ACC112 (cell line): ENCODE measurements around the gene FAM216B.
"Not testable (repeated sequence)": the region's sequence is repeated elsewhere in the genome, so short reads cannot be mapped to it uniquely, and the experiment has no call there.

Source experiments
- H2AFZ ChIP-seq: fragments of 200-600 bp; sonication (generic); one replicate; pipeline ENCODE4 v1.6.0; 2017; ENCODE audit warnings: antibody characterized with exemption, low read length; ENCODE audit not compliant: unreplicated experiment
- H3K27ac ChIP-seq: fragments of 200-600 bp; sonication (generic); 2 replicates; pipeline ENCODE4 v1.5.1; 2014; ENCODE audit warnings: low read depth, mild to moderate bottlenecking, antibody characterized with exemption, low read length, moderate library complexity
- H3K27me3 ChIP-seq: fragments of 200-600 bp; sonication (generic); 2 replicates; pipeline ENCODE4 v1.6.1; 2014; ENCODE audit warnings: mild to moderate bottlenecking, antibody characterized with exemption, low read length, moderate library complexity, mixed read lengths; ENCODE audit not compliant: insufficient read depth
- H3K36me3 ChIP-seq: fragments of 200-600 bp; sonication (generic); 2 replicates; pipeline ENCODE4 v1.6.1; 2016; ENCODE audit warnings: mild to moderate bottlenecking, antibody characterized with exemption, low read length, moderate library complexity, mixed read lengths; ENCODE audit not compliant: insufficient read depth
- H3K4me1 ChIP-seq: fragments of 200-600 bp; sonication (generic); one replicate; pipeline ENCODE4 v1.6.1; 2016; ENCODE audit warnings: low read length, mixed read lengths; ENCODE audit not compliant: insufficient read depth, unreplicated experiment, control insufficient read depth
- H3K4me3 ChIP-seq: fragments of 200-600 bp; sonication (generic); 2 replicates; pipeline ENCODE4 v1.5.1; 2014; ENCODE audit warnings: mild to moderate bottlenecking, low read depth, low read length
- H3K79me2 ChIP-seq: fragments of 200-600 bp; sonication (generic); one replicate; pipeline ENCODE4 v1.6.0; 2016; ENCODE audit warnings: low read length; ENCODE audit not compliant: control insufficient read depth, unreplicated experiment, insufficient read depth

The FAM216B gene

DNA sequence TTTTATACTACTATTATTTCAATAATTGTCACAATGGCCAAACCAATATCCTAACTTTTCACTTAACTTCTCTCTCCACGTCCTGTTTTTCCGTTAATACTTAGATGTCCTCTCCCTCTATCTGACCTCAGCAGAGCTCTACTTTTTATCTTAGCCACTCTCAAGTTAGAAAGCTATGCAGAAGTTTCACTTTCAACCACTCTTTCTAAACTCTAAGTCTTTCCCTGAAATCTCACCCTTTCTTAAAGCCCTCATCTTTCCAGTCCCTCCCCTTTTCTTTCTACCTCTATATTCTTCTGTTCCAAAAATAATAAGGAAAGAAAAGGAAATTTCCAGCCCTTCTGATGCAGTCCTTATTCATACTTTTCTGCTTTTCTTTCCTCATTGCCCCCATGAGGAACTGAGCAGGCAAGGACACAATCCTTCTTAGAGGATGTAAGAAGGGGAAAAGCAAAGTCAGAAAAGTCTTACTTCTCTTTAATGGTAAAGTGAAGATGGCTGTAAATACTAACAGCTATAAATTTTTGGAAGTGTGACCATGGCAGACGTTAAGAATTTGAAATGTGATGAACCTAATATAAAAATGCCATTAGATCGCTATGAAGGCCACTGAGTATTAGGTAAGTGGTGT lies 23.0 kb downstream of the FAM216B start:
- H3K4me1 ChIP-seq: peaks cover 18% of the 10 kb centered on the region
- H3K4me3 ChIP-seq: no peak overlapping the region
- no peaks in the 10 kb centered on the region for H3K36me3 ChIP-seq
- no peak overlapping the region for H2AFZ ChIP-seq
- no peaks in the 10 kb centered on the region for H3K27me3 ChIP-seq
- H3K27ac ChIP-seq: no peak overlapping the region
- no peaks in the 10 kb centered on the region for H3K79me2 ChIP-seq

DNA sequence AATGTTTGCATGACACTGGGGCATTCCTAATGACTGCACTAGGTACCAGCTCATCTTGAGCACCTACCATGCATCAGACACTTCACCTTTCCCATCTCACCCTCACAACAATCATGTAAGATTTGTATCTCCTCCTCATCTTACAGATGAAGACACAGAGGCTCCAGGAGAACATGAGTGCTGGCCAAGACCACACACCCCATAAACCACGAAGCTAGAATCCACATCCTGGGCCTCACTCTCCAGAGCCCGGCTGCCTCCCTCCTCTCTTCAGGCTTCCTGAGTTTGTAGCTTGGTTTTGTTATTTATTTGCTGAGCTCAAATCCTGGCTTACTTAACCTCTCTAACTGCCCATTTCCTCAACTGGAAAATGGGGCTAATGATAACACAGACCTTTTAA lies 25.9 kb downstream of the FAM216B start:
- H3K27me3 ChIP-seq: no peaks in the 10 kb centered on the region
- H3K4me3 ChIP-seq: no peak overlapping the region
- no peak overlapping the region for H2AFZ ChIP-seq
- H3K27ac ChIP-seq: peak overlapping the region; percentile 25; the same call in 1 of the 2 replicates
- H3K36me3 ChIP-seq: no peaks in the 10 kb centered on the region
- no peaks in the 10 kb centered on the region for H3K79me2 ChIP-seq
- peaks cover 18% of the 10 kb centered on the region for H3K4me1 ChIP-seq

DNA sequence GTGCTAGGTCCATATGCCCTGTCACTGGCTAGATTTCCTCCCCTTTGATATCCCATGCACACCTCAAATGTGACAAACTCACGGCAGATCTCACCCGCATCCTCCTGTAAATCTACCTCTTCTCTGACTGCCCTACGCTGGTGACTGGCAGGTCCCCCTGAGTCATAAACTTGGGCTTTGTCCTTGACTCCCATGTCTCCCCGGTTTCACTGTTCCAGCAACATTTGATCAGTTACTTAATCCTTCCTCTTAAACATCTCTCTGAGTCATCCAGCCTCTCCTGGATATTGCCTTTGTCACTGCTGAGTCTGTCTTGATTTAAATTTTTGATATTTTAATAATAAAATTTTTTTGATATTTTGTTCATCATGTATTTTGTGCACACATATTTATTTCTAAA lies 26.5 kb downstream of the FAM216B start:
- Histone ChIP-seq H3K4me1 (peaks cover 18% of the 10 kb centered on the region), H2AFZ (no peak overlapping the region), H3K36me3 (no peaks in the 10 kb centered on the region), H3K27ac (peak overlapping the region; percentile 25; the same call in 1 of the 2 replicates), H3K79me2 (no peaks in the 10 kb centered on the region), H3K27me3 (no peaks in the 10 kb centered on the region), H3K4me3 (no peak overlapping the region)

DNA sequence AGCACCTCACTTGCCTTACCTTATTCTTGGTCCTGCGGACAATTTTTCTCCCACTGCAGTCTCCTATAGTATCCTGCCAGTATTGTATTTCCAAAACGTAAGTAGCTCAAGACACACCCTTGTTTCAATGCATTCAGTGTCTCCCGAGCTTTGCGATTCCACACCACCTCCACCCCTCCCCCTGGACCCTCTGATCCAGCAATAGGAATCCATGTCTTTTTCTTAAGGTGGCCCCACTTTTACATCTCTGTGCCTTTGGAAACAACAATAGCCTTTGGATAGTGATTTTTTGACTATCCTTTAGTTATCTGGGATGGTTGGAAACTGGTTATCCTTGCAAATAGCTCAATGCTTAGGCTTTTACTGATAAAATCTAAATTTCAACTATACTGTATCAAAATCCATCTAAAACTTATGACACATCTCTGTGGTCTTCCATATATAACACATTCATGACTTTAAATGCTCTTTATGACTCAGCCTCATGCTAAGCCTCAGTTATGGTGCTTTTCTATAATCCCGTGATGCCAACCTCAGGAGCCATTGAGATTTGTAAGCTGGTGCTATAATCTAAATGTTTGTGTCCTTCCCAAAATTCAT lies 27.1 kb downstream of the FAM216B start:
- Histone ChIP-seq H3K27me3 (no peaks in the 10 kb centered on the region), H3K27ac (peak overlapping the region; percentile 42; the same call in 1 of the 2 replicates), H3K4me3 (no peak overlapping the region), H3K36me3 (no peaks in the 10 kb centered on the region), H3K4me1 (peaks cover 18% of the 10 kb centered on the region), H3K79me2 (no peaks in the 10 kb centered on the region), H2AFZ (no peak overlapping the region)

DNA sequence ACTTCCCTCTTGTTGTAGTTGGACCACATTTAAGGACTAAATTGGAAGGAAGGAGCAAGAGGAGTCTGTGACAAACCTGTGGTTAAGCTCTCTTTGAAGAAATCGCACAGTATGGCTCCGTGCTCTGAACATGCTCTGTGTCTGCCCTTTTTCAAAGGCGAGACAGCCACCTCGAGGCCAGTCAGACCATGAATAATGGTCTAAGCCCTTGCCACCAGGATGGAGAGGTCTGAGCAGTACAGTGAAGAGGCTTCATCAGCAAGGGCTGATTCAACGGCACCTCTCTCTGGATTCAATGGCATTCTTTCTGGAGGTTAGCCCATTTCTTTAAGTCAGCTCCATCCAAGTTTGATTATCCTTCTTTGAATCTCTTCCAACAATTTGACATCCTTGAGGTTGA lies 30.9 kb downstream of the FAM216B start:
- Histone ChIP-seq H3K4me1 (peaks cover 36% of the 10 kb centered on the region), H3K27ac (no peak overlapping the region), H2AFZ (no peak overlapping the region), H3K36me3 (no peaks in the 10 kb centered on the region), H3K27me3 (no peaks in the 10 kb centered on the region), H3K4me3 (no peak overlapping the region), H3K79me2 (no peaks in the 10 kb centered on the region)

DNA sequence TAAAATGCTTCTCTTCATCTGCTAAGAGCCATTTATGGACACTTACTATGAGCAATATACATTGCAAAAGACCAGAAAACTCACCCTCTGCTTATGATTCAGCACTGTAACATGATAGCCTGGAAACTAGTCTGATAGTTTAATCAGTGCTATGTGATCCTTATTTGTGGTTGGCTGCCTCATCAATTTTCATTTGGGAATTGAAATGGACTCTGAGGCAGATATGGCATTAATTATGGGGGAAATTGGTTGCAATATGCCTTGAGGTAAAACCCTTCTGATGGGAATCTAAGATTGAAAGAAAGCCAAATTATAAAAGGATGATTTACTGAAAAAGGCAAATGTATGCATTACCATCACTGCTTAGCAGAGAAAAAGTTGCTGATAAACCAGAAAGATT lies 33.5 kb downstream of the FAM216B start:
- no peaks in the 10 kb centered on the region for H3K36me3 ChIP-seq
- peaks cover 22% of the 10 kb centered on the region for H3K4me1 ChIP-seq
- H3K27ac ChIP-seq: peak overlapping the region; percentile 69
- H3K27me3 ChIP-seq: no peaks in the 10 kb centered on the region
- H3K79me2 ChIP-seq: no peaks in the 10 kb centered on the region
- H2AFZ ChIP-seq: no peak overlapping the region
- H3K4me3 ChIP-seq: no peak overlapping the region

DNA sequence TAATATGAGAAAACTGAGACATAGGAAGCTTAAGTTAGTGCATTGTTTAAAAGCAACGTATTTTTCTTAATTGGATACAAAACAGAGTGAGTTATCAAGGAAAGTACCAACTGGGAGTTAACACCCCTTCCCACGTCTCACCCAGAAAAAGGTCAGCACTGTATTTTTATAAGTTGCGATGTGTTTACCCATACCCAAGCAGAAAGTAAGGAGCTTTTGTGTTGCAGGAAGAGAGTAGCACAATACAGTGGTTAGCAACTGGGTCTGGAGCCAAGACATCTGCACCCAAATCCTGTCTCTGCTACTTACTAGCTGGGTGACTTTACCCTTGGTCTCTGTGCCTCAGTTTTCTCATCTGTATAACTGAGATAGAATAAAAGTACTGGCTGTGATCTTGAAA lies 34.3 kb downstream of the FAM216B start:
- Histone ChIP-seq H3K36me3 (no peaks in the 10 kb centered on the region), H3K4me1 (peaks cover 30% of the 10 kb centered on the region), H3K27me3 (no peaks in the 10 kb centered on the region), H3K4me3 (no peak overlapping the region), H2AFZ (peak overlapping the region; percentile 31), H3K79me2 (no peaks in the 10 kb centered on the region), H3K27ac (peak overlapping the region; percentile 69)

DNA sequence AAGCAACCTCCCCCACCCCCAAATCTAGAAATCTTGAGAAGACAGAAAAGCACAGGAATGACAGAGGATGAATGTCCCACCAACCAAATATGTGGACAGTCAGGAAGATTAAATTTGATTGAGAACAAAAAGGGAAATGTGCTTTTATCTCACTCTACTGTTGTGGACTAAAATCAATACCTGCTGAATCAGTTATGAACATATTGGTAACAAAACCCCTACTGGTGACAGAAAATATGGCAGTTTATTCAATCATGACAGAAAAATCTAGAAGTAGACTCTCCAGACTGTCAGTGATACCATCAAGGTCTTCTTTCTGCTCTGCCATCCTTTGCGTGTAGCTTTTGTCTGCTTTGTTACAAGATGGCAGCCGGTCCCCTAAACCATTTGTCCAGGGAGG lies 35.2 kb downstream of the FAM216B start:
- Histone ChIP-seq H2AFZ (no peak overlapping the region), H3K4me1 (peaks cover 36% of the 10 kb centered on the region), H3K4me3 (no peak overlapping the region), H3K27me3 (no peaks in the 10 kb centered on the region), H3K79me2 (no peaks in the 10 kb centered on the region), H3K27ac (no peak overlapping the region), H3K36me3 (no peaks in the 10 kb centered on the region)

DNA sequence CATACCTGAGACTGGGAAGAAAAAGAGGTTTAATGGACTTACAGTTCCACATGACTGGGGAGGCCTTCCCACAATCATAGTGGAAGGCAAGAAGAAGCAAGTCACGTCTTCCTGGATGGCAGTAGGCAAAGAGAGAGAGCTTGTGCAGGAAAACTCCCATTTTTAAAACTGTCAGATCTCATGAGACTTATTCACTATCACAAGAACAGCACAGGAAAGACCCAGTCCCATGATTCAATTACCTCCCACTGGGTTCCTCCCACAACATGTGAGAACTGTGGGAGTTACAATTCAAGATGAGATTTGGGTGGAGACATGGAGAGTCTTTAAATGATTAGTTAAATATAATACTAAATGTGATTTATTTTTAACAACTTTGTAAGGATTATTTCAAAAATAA lies 38.3 kb downstream of the FAM216B start:
- H3K27me3 ChIP-seq, H3K79me2 ChIP-seq, H3K36me3 ChIP-seq, H3K27ac ChIP-seq, H2AFZ ChIP-seq, H3K4me3 ChIP-seq: not testable (repeated sequence)
- peaks cover 32% of the 10 kb centered on the region for H3K4me1 ChIP-seq

DNA sequence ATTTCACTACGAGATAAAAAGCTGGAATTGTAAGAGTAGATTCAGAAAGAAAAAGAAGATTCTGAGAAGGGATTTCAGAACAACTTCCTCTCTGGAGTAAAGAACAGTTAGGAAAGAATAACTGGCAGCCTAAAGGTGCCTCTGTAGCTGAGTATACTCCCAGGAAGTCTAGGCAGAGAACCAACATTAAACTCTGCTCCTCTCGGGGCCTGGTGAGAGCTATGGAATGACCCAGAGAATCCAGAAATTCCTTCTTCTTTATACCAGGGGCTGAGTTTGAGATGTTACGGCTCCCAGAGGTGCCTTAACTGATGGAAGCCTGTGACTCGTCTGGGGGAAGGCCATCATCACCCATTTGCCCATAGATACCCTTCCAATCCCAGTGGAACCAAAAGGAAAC lies 39.1 kb downstream of the FAM216B start:
- H3K4me3 ChIP-seq: no peak overlapping the region
- no peaks in the 10 kb centered on the region for H3K79me2 ChIP-seq
- peaks cover 26% of the 10 kb centered on the region for H3K4me1 ChIP-seq
- no peaks in the 10 kb centered on the region for H3K27me3 ChIP-seq
- peak overlapping the region; percentile 54 for H2AFZ ChIP-seq
- H3K27ac ChIP-seq: peak overlapping the region; percentile 83
- H3K36me3 ChIP-seq: no peaks in the 10 kb centered on the region

DNA sequence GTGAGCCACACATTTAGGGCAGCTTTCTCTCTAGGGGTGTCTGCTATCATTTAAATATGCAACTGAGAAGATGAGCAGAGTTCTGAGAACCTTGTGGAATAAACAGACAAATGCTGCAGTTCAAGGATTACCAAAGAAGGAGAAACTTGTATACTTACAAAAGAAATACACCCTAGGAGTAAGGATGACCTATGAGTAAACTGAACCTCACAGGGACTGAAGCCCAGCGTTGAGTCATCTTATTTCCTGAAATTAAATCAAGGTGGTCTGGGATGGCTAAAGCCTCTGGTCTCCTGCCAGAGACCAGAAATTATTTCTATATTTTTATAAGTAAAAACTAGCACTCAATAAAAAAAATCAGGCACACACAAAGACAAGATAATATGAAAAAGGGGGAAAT lies 40.1 kb downstream of the FAM216B start:
- no peaks in the 10 kb centered on the region for H3K79me2 ChIP-seq
- no peak overlapping the region for H2AFZ ChIP-seq
- peaks cover 18% of the 10 kb centered on the region for H3K4me1 ChIP-seq
- no peaks in the 10 kb centered on the region for H3K36me3 ChIP-seq
- H3K4me3 ChIP-seq: no peak overlapping the region
- H3K27me3 ChIP-seq: no peaks in the 10 kb centered on the region
- H3K27ac ChIP-seq: peak overlapping the region; percentile 83
